HEK293 (cell line): ENCODE measurements around the gene APRT.

Source experiments
- CTCF ChIP-seq: fragments of 450-650 bp; formaldehyde crosslinking; IDR thresholded peaks from 2 replicates; pipeline ENCODE4 v1.5.1; 2016; ENCODE audit warnings: missing biosample characterization, missing genetic modification characterization
- GLI4 ChIP-seq: fragments of 450-650 bp; formaldehyde crosslinking; IDR thresholded peaks from 2 replicates; pipeline ENCODE4 v1.5.1; 2016; ENCODE audit warnings: missing biosample characterization, missing genetic modification characterization
- KLF7 ChIP-seq: fragments of 450-650 bp; formaldehyde crosslinking; IDR thresholded peaks from 2 replicates; pipeline ENCODE4 v1.5.1; 2016; ENCODE audit warnings: missing biosample characterization, missing genetic modification characterization, borderline replicate concordance
- TSHZ1 ChIP-seq: fragments of 450-650 bp; formaldehyde crosslinking; IDR thresholded peaks from 2 replicates; pipeline ENCODE4 v1.5.1; 2016; ENCODE audit warnings: missing biosample characterization, missing genetic modification characterization, borderline replicate concordance
- ZBTB26 ChIP-seq: fragments of 450-650 bp; formaldehyde crosslinking; optimal IDR thresholded peaks from 2 replicates; pipeline ENCODE3; 2016; ENCODE audit warnings: missing biosample characterization, mild to moderate bottlenecking, missing genetic modification characterization
- ZNF18 ChIP-seq: fragments of 450-650 bp; formaldehyde crosslinking; IDR thresholded peaks from 2 replicates; pipeline ENCODE4 v1.5.1; 2016; ENCODE audit warnings: missing biosample characterization, missing genetic modification characterization
- ZNF416 ChIP-seq: fragments of 450-650 bp; formaldehyde crosslinking; IDR thresholded peaks from 2 replicates; pipeline ENCODE4 v1.5.1; 2016; ENCODE audit warnings: missing biosample characterization, missing genetic modification characterization
- ZNF473 ChIP-seq: fragments of 450-650 bp; formaldehyde crosslinking; IDR thresholded peaks from 2 replicates; pipeline ENCODE4 v1.5.1; 2017; ENCODE audit warnings: missing biosample characterization, missing genetic modification characterization

- TF ChIP-seq ZNF18 (no peak), CTCF (tag by site-specific recombination) (no peak), KLF7 (tag by site-specific recombination) (no peak), TSHZ1 (tag by site-specific recombination) (no peak), ZBTB26 (tag by site-specific recombination) (no peak), GLI4 (no peak), ZNF473 (tag by site-specific recombination) (no peak), ZNF416 (tag by site-specific recombination) (no peak)
These were observed 7.4 kb upstream of the APRT start for GRCh38 chr16:88819126-88819525.
